Loucy (cell line): ENCODE results near the gene TRIM13.

Source experiments
- H2AFZ ChIP-seq: fragments of 200-600 bp; sonication (generic); 2 replicates; pipeline ENCODE4 v1.6.0; 2016; ENCODE audit warnings: antibody characterized with exemption, mild to moderate bottlenecking, low read length, moderate library complexity
- H3F3A ChIP-seq: fragments of 200-600 bp; 2 replicates; pipeline ENCODE4 v1.6.0; 2016; ENCODE audit warnings: antibody characterized with exemption, low read depth, mild to moderate bottlenecking
- H3K27me3 ChIP-seq: fragments of 200-600 bp; sonication (generic); 2 replicates; pipeline ENCODE4 v1.6.1; 2014; ENCODE audit warnings: low read length, mild to moderate bottlenecking; ENCODE audit not compliant: insufficient read depth, poor library complexity, severe bottlenecking
- H3K36me3 ChIP-seq: fragments of 200-600 bp; sonication (generic); 2 replicates; pipeline ENCODE4 v1.6.1; 2016; ENCODE audit warnings: low read length; ENCODE audit not compliant: insufficient read depth
- H3K4me1 ChIP-seq: fragments of 200-600 bp; sonication (generic); 2 replicates; pipeline ENCODE4 v1.5.1; 2014; ENCODE audit warnings: low read length, mild to moderate bottlenecking; ENCODE audit not compliant: insufficient read depth, poor library complexity, severe bottlenecking
- H3K4me2 ChIP-seq: fragments of 200-600 bp; sonication (generic); 2 replicates; pipeline ENCODE4 v1.6.0; 2014; ENCODE audit warnings: antibody characterized with exemption, low read length, low read depth, mild to moderate bottlenecking; ENCODE audit not compliant: poor library complexity, severe bottlenecking
- H3K4me3 ChIP-seq: fragments of 200-600 bp; sonication (generic); 2 replicates; pipeline ENCODE4 v1.5.1; 2014; ENCODE audit warnings: low read length, mild to moderate bottlenecking, mixed read lengths; ENCODE audit not compliant: poor library complexity, severe bottlenecking
- H3K79me2 ChIP-seq: fragments of 200-600 bp; sonication (generic); 2 replicates; pipeline ENCODE4 v1.6.1; 2014; ENCODE audit warnings: low read length; ENCODE audit not compliant: insufficient read depth
- H3K9ac ChIP-seq: fragments of 200-600 bp; sonication (generic); 2 replicates; pipeline ENCODE4 v1.6.0; 2014; ENCODE audit warnings: mild to moderate bottlenecking, low read depth, low read length, moderate library complexity; ENCODE audit not compliant: poor library complexity, severe bottlenecking
- H3K9me2 ChIP-seq: fragments of 200-600 bp; sonication (generic); replicated peaks from 2 replicates; pipeline ENCODE4 v1.6.1; 2016; ENCODE audit warnings: low read depth, low read length, mixed read lengths
- H3K9me3 ChIP-seq: fragments of 200-600 bp; sonication (generic); 2 replicates; pipeline ENCODE4 v1.6.1; 2014; ENCODE audit warnings: mild to moderate bottlenecking, antibody characterized with exemption, low read length, low read depth; ENCODE audit not compliant: insufficient read depth
- H4K20me1 ChIP-seq: fragments of 200-600 bp; sonication (generic); 2 replicates; pipeline ENCODE4 v1.6.0; 2014; ENCODE audit warnings: antibody characterized with exemption, low read length, mild to moderate bottlenecking; ENCODE audit not compliant: insufficient read depth, poor library complexity, severe bottlenecking
- EZH2phosphoT487 ChIP-seq: fragments of 200-600 bp; IDR thresholded peaks from 2 replicates; pipeline ENCODE4 v1.6.1; 2018; ENCODE audit warnings: antibody characterized with exemption, mild to moderate bottlenecking, moderate library complexity, borderline replicate concordance
- TF ChIP-seq, protein P1 (sequence below): fragments of 200-600 bp; sonication (generic); conservative IDR thresholded peaks from 2 replicates; pipeline ENCODE4 v1.5.1; 2014; ENCODE audit warnings: mild to moderate bottlenecking, antibody characterized with exemption, low read length

TRIM13 gene

DNA sequence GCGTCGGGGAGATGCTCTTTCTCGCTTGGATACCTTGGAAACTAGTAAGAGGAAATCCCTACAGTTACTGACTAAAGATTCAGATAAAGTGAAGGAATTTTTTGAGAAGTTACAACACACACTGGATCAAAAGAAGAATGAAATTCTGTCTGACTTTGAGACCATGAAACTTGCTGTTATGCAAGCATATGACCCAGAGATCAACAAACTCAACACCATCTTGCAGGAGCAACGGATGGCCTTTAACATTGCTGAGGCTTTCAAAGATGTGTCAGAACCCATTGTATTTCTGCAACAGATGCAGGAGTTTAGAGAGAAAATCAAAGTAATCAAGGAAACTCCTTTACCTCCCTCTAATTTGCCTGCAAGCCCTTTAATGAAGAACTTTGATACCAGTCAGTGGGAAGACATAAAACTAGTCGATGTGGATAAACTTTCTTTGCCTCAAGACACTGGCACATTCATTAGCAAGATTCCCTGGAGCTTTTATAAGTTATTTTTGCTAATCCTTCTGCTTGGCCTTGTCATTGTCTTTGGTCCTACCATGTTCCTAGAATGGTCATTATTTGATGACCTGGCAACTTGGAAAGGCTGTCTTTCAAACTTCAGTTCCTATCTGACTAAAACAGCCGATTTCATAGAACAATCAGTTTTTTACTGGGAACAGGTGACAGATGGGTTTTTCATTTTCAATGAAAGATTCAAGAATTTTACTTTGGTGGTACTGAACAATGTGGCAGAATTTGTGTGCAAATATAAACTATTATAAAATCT lies 15.7 kb downstream of the TRIM13 start:
- Histone ChIP-seq H3K4me2 (no peak overlapping the region), H3K79me2 (peaks cover 61% of the 10 kb centered on the region; the same call in 1 of the 2 replicates), H3K4me3 (no peak overlapping the region), H3K36me3 (peaks cover 52% of the 10 kb centered on the region), H3K9me3 (no peaks in the 10 kb centered on the region), H3F3A (no peaks in the 10 kb centered on the region; the same call in 1 of the 2 replicates), H3K27me3 (no peaks in the 10 kb centered on the region), H4K20me1 (peaks cover 16% of the 10 kb centered on the region), H3K9ac (no peak overlapping the region), H3K4me1 (peaks cover 3% of the 10 kb centered on the region), H2AFZ (no peak overlapping the region), H3K9me2 (no peaks in the 10 kb centered on the region)
- TF ChIP-seq, protein P1, sequence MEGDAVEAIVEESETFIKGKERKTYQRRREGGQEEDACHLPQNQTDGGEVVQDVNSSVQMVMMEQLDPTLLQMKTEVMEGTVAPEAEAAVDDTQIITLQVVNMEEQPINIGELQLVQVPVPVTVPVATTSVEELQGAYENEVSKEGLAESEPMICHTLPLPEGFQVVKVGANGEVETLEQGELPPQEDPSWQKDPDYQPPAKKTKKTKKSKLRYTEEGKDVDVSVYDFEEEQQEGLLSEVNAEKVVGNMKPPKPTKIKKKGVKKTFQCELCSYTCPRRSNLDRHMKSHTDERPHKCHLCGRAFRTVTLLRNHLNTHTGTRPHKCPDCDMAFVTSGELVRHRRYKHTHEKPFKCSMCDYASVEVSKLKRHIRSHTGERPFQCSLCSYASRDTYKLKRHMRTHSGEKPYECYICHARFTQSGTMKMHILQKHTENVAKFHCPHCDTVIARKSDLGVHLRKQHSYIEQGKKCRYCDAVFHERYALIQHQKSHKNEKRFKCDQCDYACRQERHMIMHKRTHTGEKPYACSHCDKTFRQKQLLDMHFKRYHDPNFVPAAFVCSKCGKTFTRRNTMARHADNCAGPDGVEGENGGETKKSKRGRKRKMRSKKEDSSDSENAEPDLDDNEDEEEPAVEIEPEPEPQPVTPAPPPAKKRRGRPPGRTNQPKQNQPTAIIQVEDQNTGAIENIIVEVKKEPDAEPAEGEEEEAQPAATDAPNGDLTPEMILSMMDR, result no peak
- no peak for TF ChIP-seq EZH2phosphoT487

DNA sequence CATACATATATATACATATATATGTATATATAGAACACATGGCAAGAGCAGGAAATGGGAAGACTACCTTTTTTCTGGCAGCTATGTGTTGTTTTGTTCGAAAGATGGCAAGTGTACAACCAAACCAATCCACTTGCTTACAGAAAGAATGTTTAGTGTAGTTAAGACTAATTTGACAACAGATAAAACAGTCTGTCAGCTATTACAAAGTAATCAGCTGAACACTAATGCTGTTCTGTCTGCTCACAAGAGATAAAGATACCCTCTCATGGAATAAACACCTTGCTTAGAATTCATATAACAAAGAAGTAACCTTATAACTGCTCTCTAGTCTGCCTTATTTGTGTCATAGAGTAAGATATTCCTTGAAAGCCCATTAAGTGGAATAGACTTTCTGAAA lies 17.5 kb downstream of the TRIM13 start:
- peaks cover 52% of the 10 kb centered on the region for H3K36me3 ChIP-seq
- H3K79me2 ChIP-seq, result peaks cover 43% of the 10 kb centered on the region; the same call in 1 of the 2 replicates

DNA sequence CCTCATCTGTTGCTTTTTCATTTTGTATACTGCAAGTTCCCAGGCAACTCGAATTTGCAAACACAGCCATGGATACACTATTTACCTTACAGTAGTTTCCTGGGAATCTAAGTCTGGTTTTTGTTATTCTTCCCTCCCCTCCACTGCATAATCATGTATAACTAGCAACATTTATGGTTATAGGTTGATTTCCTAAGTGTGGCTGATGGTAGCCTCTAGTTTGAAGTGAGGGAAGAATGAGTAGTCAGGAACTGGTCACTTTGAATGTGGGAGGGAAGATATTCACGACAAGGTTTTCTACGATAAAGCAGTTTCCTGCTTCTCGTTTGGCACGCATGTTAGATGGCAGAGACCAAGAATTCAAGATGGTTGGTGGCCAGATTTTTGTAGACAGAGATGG lies 18.4 kb downstream of the TRIM13 start, which contains the start of gene KCNRG:
TSS of gene KCNRG (plus strand) at position 187 of the 400 bp plus-strand sequence. CDS start at position 237, 50 bp downstream.
- H3K9ac ChIP-seq, result no peak within 1 kb of the TSS
- peaks cover 56% of the 10 kb centered on the region for H3K36me3 ChIP-seq
- H2AFZ ChIP-seq, result no peak within 1 kb of the TSS
- peaks cover 10% of the 10 kb centered on the region for H4K20me1 ChIP-seq
- TF ChIP-seq EZH2phosphoT487, result no peak
- TF ChIP-seq, protein P1, result no peak
- no peaks in the 10 kb centered on the region for H3K9me2 ChIP-seq
- H3K27me3 ChIP-seq, result no peaks in the 10 kb centered on the region
- H3K4me2 ChIP-seq, result no peak within 1 kb of the TSS
- no peaks in the 10 kb centered on the region for H3K9me3 ChIP-seq
- peaks cover 34% of the 10 kb centered on the region; the same call in 1 of the 2 replicates for H3K79me2 ChIP-seq
- H3F3A ChIP-seq, result no peaks in the 10 kb centered on the region; the same call in 1 of the 2 replicates
- no peak within 1 kb of the TSS for H3K4me3 ChIP-seq
- H3K4me1 ChIP-seq, result peaks cover 3% of the 10 kb centered on the region

More for the DNA sequence above, 17.5 kb downstream of the TRIM13 start:
- no peak overlapping the region for H3K4me2 ChIP-seq
- no peaks in the 10 kb centered on the region; the same call in 1 of the 2 replicates for H3F3A ChIP-seq
- H3K9ac ChIP-seq, result no peak overlapping the region
- H2AFZ ChIP-seq, result no peak overlapping the region
- no peak overlapping the region for H3K4me3 ChIP-seq
- peaks cover 11% of the 10 kb centered on the region for H4K20me1 ChIP-seq
- no peaks in the 10 kb centered on the region for H3K27me3 ChIP-seq
- H3K9me2 ChIP-seq, result no peaks in the 10 kb centered on the region
- H3K9me3 ChIP-seq, result no peaks in the 10 kb centered on the region
- TF ChIP-seq, protein P1, result no peak
- TF ChIP-seq EZH2phosphoT487, result no peak
- H3K4me1 ChIP-seq, result peaks cover 3% of the 10 kb centered on the region
